HG02610 (cell line): ENCODE results near the gene HMGXB4.

Experiments
- ATAC-seq: cut with Tn5 transposase; IDR thresholded peaks from one replicate; pipeline ENCODE4 v1.9.1; 2021; ENCODE audit warnings: mild to moderate bottlenecking, moderate library complexity; ENCODE audit not compliant: unreplicated experiment

HMGXB4 gene

DNA sequence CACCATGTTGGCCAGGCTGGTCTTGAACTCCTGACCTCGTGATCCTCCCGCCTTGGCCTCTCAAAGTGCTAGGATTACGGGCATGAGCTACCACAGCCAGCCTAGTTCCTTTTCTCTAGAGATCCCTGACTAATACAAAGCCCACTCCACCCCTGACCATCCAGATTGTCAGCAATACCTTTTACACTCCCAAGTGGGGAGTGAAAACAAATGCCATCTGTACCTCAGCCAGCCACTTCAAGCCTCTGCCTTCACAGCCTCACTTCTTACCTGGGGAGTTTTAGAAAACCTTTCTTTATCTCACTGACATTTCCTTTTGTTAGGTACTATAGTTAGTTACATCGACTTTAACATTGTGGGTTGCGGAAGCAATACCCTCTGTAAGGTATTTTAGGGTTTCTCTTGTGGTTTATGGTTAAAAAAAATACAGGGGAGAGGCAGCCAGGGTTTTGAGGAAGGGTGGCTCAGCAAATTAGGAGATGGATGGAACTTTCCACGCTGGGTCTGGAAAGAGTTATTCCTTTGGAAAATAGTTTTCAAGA is 51.3 kb downstream of the HMGXB4 start:
- peak; percentile 39 for ATAC-seq

DNA sequence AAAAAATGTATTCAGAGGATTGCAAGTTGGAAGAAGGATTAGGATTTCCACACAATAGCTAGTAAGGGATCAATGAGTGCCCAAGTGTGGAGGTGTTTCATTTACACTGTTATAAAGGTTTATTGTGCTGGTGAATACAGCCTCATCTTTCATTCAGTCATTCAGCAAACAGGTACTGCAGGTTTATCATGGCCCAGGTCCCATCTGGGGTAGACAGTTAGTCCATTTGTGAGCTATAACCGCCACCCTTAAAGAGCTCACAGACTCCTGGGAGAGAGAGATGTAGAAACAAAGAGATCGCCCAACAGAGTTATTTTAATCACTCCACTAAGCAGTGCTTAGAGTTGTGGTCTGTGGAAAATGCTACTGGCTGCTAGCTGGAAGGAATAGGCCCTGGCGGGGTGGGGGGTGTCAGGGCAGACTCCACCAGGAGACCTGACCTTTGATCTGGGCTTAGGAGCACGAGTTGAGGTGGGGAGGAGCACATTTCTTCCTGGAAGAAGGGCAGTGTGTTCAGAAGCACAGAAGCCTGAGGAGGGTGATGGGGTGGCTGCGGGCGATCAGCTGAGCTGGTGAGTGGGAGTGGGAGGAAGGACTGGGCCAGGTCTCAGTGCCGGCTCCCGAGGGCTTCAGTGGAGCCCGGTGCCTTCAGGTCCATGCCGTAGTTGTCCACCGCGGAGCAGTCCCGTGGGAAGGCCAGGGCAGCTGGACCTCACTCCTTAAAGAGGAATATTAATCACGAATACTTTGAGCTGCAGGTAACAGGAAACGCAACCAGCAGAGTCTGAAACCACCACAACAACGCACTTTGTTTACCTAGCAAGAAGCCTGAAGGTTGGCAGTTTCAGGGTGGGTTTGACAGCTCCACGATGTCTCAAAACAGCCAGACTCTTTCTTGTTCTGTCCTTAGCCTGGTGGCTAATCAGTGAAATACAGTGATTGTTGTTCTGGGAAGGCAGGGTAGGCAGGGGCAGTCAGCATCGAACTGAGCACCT is 53.6 kb downstream of the HMGXB4 start:
- ATAC-seq: no peak

DNA sequence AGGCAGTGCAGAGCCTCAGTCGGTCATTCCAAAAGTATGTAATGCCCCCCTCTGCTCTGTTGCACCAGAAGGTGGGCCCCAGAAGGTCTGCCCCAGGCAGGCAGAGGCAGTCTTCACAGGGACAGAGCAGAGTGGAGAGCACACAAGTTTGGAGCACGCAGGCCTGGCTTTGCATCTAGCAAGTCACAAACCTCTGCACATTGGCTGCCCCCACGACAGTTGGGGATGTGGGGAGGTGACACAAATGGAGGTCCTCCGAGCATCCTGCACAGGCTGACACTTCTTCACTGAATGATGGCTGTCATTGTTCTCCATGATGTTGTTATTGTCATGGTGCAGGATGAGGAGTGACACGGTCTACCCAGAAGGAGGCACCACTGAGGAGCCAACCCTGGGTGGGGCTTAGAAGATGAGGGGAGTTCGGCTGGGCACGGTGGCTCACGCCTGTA is 54.3 kb downstream of the HMGXB4 start:
- no peak for ATAC-seq

DNA sequence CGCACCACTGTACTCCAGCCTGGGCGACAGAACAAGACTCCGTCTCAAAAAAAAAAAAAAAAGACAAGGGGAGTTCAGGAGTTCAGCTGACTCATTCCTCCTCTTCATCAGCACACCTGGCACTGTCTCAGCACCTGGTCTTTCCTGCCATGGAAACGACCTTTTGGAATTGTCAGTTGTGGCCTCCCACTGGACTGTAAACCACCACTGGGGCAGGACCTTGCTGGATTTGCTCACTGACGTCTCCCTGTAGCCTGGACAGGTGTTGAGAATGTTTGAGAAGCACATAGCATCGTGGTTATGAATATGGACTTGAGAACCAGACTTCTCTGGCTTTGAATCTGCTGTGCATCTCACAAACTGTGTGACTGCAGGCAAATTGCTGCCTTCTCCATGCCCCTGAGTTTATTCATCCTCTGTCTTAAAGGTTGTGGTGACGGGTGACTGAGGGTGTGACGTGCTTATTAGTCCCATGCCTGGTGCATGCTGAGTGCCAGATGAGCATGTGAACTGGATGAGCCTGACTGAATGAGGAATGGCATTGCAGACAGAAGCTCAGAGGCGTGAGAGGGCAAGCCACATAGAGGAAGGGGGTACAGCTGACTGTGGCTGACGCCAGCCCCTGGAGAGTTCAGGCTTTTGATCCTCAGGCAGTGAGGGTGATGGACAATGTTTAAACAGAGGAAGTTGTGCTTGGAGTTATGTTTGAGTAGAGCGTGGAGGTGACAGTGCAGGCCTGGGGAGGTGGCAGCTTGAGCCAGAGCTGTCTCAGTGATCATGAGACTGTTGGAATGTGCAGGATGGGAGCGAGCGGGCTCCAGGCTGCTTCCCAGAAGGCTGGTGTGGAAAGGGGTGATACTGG is 55.1 kb downstream of the HMGXB4 start:
- no peak for ATAC-seq

DNA sequence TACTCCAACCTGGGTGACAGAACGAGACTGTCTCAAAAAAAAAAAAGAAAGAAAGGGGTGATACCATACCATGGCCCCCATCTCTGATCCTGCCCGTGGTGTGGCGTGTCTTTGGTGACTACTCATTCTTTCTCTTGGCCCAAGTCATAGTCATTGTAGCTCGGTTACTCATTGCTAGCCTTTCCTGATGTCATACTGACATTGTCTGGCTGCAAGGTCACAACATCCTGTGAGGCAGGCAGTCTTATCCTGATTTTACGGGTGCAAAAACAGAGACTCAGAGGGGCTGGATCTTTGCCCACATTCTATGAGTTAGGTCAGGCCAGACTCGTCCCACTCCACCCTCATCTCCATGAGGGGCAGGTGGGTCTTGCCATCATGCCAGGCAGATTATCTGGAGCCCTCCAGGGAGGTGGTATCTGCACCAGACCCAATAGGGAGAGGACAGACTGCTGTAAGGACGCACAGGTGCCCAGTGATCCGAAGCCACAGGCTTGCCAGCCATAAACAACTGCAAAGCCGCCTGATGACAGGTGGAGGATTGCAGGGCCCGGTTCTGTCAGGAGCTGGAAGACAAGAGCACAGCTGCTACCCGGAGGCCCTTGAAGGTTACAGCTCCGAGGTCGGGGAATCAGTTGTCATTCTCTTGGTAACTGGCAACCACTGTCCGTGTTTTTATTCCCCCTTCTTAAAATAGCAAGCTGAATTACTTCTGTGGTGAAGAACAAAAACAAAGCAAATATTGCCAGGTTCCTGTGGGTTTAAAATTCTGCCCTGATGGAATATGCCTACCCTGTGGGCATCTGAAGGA is 56.2 kb downstream of the HMGXB4 start:
- ATAC-seq: no peak

DNA sequence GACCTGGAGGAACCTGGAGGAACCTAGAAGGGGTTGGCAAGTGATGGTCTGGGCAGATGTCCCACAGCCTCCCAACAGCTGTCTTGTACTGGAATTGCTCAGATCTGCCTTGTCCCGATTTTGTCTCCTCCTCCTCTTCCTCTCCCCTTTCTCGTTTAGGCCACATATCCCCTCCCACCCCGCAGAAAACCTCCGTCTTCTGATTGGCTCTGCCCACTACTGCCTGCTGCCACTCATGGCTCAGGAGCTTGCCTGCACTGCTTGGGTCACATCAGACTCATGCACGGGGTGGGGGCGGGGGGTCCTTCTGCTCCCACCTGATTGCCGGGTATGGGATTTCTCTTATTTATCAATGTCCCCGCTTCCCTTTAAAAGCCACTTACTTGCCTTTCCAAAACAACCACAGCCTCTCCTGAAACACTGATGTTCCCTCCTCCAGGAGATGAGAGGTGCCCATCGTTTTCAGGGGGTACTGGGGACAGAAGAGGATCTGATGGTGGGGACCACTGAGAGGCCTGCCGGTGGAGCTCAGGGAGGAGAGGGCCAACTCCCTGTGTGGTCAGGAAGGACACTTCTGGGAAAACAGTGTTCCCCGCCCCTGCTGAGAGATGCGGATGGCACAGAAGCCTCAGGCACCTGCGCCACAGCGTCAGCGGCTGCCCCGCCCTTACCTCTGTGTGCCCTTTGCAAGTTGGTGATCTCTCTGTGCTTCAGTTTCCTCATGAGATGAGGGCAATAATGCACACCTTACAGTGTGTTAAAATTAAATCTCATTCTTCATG is 57.1 kb downstream of the HMGXB4 start:
- no peak for ATAC-seq

DNA sequence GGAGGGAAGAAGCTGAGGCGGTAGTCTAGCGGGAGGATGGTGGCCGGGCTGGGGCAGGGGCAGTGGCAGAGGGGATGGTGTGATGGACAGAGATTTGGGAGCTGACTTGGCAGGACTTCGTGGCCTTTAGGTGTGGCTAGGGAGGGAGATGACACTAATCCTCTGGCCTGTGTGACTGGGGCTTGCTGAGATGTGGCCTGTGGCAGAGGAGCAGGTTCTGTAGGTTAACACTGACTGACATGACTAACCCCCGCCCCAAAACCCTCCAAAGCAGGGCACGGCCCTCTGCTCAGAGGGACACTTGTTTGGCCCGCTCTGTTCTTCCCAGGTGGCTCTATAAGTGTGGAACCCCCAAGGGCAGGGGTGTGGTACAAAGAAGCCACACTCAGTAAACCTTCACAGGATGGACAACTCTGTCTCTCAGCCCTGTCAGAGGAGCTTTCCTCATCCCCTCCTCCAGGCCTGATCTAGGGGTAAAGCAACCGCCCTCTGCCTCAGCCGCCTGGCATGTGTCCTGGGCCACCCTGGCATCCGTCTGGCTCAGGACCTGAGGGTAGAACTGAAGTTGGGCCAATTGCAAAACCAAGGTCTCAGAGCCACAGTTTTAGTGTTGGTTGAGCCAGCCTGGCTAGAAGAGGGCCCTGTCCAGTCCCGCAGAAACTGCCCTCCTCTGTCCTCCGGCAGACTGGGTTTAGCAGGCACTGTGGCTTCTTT is 58.0 kb downstream of the HMGXB4 start:
- ATAC-seq: no peak

DNA sequence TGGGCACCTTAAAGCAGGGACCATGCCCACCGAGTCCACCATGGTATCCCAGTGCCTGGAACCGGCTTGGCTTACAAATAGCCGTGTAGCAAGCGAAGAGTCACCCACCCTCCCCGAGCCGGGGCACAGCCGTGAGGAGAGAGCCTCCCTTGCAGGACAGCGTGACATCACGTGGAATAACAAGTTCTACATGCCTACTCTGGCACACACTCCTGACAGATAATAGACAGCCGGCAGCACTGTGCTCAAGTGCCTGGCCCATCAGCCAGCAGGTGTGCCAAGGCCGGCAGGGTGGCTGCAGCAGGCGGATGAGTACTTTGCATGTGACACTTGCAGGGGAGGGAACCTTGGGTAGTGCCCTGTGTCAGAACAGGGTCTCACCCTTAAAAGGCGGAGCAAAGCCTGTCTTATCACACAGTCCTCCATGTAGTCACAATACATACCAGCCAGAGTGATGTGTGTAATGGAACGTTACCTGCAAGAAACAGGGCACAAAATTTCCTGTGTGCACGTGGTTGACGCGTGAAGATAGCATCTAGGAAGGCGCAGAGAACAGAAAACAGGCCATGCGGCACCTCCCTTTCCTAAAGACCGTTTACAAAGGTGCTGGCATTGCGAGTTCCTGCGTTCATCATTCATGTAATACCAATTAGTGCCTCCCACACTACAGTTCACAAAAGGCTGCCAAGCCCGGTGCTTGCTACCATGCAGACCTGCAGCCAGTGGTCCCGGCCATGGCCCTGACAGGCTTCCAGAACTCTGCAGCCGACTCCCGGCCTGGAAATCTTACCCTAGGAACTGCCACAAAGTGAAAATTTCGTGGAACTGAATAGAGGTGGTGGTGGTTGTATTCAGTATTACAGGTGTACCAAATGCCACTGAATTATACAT is 58.8 kb downstream of the HMGXB4 start:
- ATAC-seq: no peak

DNA sequence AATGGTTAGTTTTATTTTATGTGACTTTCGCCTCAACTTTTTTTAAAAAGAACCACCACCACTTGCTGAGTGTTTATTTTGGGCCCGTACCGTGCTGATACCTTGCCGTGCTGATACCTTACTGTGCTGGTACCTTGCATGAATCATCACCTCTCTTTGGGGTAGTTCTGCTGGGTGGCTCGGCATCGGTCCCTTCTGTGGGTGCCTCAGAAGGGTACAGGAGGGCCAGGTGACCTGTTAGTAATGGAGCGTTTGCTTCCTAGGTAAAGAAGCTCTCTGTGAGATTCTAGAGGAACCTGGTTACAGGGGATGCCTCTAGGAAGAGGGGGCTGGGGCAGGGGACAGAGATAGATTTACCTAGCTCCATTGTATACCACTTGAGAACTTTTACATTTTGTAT is 59.5 kb downstream of the HMGXB4 start:
- ATAC-seq: no peak

DNA sequence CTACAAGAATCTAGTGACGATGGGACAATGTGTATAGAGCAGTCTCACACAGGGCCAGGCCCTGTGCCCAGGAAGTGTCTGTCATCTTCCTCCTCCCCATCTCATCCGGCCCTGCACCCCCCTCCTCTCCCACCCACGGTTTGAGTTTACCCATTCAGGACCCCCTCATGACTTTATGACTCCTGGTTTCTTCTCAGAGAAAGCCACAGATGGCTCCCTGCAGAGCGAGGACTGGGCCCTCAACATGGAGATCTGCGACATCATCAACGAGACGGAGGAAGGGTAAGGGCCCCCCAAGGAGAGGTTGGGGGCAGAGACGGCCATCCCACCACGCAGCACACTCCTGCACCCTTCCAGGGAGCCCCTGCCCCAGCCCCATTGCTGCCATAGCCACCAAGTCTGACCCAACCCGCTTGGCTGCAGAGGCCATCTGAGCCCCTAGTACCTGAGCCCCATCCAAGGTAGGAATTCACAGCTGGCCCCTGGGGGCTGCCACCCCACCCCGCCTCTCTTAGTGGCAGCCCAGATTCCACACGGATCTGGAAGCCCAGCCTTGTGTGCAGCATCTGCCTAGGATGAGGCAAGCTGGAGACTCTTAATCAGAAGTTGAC is 60.5 kb downstream of the HMGXB4 start:
- ATAC-seq: no peak

DNA sequence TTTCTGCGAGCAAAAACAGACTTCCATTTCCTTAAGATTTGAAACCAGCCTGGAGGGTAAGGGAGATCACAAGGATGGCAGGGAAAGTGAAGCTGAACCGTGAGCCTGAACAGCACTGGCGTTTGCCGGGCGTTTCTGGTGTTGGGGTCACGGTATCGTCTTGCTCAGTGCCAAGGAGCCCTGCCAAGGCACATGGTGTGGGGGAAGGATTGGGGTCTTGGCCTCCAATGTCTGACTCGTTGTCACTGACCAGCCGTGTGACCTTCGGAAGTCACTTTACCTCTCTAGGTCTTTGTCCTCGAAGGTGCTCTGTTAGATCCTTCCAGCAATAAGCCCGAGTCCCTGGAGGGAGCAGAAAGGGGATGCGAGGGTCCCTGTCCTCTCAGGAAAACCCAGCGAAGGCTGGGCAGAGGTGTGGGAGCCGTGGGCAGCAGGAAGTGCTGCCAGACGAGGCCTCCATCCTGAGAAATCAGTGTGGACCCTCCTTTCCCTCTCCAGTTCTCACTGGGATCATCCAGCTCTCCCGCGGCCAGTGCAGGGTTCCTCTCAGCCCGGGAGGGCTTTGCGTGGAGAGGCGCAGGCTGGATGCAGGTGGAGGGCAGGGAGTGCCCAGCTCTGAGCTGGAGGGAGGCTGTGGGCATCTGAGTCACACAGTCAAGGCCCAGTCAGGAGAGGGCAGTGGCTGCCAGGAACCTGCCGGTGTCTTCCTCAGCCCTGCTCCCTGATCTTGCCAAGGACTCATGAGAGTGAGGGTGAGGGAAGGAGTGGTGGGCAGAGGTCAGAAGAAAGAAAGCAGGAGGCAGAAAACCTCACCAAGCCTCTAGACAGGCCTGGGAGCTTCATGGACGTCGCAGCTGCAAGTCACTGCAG is 61.3 kb downstream of the HMGXB4 start:
- ATAC-seq: no peak

DNA sequence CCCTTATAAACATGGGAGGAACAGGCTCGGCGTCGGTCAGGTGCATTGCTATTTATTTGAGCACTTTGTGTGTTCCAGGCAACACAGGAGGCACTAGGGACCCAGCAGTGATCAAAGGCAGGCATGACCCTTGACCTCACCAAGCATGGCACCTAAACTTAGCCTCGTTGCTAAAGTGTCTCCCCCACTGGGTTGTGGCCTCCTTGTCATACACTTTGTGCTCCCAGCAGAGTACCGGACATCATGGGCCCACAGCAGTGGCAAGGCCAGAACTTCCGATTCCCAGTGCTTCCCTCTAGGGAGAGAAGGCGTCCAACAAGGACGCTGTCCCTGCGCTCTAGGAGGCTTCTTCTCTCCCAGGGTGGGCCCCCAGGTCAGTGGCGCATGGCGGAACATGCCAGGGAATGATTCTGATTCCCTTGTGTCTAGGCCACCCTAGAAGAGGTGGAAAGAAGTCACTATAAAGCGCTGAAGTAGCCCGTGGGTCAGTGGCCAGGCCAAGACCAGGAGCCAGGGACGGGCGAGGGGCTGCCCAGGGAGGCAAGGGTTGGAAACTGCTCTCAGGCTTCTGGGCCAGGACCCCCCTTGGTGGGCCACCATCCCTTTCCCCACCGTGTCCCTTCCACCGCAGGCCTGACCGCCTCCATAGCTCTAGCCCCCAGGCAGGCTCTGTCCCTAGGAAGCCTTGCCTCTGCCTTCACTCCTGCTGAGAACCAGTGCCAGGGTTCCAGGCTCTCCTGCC is 62.1 kb downstream of the HMGXB4 start:
- no peak for ATAC-seq

DNA sequence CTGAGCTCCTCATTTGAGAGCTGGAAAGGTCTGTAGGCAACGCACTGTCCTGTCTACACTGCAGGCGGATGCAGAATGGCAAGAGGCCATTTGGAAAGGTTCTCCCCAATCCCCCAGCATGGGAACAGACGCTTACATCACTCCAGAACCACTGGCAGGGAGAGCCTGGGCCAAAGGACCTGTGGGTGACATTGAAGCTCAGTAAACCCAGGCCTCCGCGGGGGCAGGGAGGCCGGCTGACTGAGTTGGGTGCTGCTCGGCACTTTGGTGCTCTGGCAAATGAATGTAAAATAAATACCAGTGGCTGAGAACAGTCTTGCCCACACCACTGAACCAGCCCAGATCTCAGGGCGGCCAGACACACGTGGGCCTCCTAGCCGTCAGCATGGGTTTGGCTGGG is 64.8 kb downstream of the HMGXB4 start:
- no peak for ATAC-seq

DNA sequence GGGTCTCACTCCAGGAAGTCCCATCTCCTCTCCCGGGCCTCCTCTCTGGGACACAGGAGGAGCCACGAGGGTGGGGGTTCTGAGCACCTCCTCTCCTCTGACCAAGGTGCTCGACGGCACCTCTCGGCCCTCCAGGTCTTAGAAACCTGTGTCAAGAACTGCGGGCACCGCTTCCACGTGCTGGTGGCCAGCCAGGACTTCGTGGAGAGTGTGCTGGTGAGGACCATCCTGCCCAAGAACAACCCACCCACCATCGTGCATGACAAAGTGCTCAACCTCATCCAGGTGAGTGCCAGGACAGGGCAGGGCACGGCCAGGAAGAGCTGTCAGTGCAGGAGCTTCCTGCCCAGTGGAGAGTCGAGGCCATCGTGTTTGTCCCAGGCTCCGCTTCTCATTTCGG is 65.6 kb downstream of the HMGXB4 start:
- ATAC-seq: no peak

DNA sequence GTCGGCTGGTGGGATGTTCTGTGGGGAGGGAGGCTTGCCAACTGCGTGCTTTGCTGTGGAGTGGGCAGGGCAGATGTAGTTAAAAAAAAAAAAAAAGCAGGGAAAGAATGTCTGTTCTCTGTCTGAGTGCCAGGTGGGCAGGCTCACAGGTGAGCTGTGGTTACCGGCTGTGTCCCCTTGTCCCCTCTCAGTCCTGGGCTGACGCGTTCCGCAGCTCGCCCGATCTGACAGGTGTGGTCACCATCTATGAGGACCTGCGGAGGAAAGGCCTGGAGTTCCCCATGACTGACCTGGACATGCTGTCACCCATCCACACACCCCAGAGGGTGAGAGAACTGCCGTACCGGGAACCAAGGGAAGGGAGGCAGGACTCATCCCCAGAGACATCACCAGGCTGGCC is 66.0 kb downstream of the HMGXB4 start:
- ATAC-seq: no peak

DNA sequence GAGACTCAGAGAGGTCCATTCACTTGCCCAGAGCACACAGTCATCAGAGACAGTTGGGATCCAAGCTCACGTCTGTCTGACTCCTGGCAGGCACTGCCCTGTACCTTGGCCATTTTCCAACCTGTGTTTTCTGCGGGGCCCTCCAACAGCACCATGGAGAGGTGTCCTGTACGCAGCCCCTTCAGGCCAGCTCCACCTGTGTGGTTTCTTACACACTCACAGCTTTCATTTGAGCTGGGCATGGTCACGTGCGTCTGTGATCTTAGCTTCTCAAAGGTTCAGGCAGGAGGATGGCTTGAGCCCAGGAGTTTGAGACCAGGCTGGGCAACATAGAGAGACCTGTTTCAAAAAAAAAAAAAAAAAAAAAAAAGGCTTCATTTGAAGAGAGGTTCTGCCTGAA is 66.8 kb downstream of the HMGXB4 start:
- no peak for ATAC-seq
